ENCODE data around the gene ADAMTSL3.
A peak's percentile ranks its signal among the peaks of the same experiment; 100 is the strongest.
"Not testable (repeated sequence)": the region's sequence is repeated elsewhere in the genome, so short reads cannot be mapped to it uniquely, and the experiment has no call there.

The ADAMTSL3 gene

GRCh38 chr15:84033793-84034553, 380.1 kb downstream of the ADAMTSL3 start:
- DNase-seq (ENCODE audit: low spot score), result no peak

GRCh38 chr15:84034578-84035398, 380.9 kb downstream of the ADAMTSL3 start:
- DNase-seq (ENCODE audit: low spot score), result no peak

GRCh38 chr15:84035399-84035766, 381.5 kb downstream of the ADAMTSL3 start:
- no peak for DNase-seq (ENCODE audit: low spot score)

DNA sequence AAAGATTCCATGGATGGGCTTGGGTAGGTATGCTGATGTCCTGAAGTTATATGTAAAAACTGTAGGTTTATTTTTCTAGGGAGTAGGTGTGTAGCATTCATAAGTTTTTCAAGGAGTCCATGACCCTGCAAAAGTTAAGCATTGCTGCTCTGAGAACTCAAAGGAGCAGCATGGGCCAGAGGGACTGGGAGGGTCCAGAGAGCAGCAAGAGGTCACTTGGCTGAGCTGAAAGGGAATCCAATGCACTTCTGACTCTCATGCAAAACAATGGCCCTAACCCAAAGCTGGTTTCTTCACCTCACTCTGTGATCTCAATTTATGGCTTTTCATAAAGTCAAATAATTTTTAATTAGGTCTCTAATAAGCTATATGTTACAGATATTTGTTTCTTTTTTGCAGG, 383.4 kb downstream of the ADAMTSL3 start:
- no peak for DNase-seq (ENCODE audit: low spot score)

DNA sequence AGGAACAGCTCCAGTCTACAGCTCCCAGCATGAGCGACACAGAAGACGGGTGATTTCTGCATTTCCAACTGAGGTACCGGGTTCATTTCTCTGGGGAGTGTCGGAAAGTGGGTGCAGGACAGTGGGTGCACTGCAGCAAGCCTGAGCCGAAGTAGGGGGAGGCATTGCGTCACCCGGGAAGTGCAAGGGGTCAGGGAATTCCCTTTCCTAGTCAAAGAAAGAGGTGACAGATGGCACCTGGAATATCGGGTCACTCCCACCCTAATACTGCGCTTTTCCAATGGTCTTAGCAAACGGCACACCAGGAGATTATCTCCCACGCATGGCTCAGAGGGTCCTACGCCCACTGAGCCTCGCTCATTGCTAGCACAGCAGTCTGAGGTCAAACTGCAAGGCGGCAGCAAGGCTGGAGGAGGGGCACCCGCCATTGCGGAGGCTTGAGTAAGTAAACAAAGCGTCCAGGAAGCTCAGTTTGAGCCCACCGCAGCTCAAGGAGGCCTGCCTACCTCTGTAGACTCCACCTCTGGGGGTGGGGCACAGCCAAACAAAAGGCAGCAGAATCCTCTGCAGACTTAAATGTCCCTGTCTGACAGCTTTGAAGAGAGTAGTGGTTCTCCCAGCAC, 388.6 kb downstream of the ADAMTSL3 start:
- peak; percentile 39 for DNase-seq (ENCODE audit: low spot score)

GRCh38 chr15:84046064-84046637, 392.2 kb downstream of the ADAMTSL3 start:
- no peak for DNase-seq (ENCODE audit: low spot score)

- not testable (repeated sequence) for DNase-seq (ENCODE audit: low spot score)
Observed at GRCh38 chr15:84049480-84049879, 395.6 kb downstream of the ADAMTSL3 start.

GRCh38 chr15:84050076-84050475, 396.2 kb downstream of the ADAMTSL3 start:
- DNase-seq (ENCODE audit: low spot score), result no peak

- DNase-seq (ENCODE audit: low spot score), result not testable (repeated sequence)
Observed at GRCh38 chr15:84051146-84051545, 397.2 kb downstream of the ADAMTSL3 start.

DNA sequence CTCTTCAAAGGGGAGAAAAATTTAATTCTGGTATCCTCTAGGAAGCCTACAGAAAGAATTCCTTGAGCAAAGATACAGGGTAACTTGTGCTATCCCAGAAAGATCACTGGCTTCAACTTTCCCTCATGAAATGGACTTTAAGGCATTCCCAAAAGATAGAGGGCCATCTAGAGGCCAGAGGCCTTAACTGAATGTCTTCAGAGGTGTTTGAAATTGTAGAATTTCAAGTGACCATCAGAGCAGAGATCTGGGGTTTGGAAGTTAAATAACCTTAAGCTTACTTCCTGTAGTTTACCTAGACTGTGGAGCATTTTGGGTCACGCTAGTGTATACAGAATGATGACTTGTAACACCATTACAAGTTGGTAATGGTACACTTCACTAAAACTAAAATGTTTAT, 400.6 kb downstream of the ADAMTSL3 start:
- DNase-seq (ENCODE audit: low spot score), result not testable (repeated sequence)

- DNase-seq (ENCODE audit: low spot score), result no peak
Observed at GRCh38 chr15:84057714-84058331, 403.9 kb downstream of the ADAMTSL3 start.

- DNase-seq (ENCODE audit: low spot score), result not testable (repeated sequence)
Observed at GRCh38 chr15:84063674-84064073, 409.8 kb downstream of the ADAMTSL3 start.

GRCh38 chr15:84068674-84069073, 414.8 kb downstream of the ADAMTSL3 start:
- DNase-seq (ENCODE audit: low spot score), result not testable (repeated sequence)

DNA sequence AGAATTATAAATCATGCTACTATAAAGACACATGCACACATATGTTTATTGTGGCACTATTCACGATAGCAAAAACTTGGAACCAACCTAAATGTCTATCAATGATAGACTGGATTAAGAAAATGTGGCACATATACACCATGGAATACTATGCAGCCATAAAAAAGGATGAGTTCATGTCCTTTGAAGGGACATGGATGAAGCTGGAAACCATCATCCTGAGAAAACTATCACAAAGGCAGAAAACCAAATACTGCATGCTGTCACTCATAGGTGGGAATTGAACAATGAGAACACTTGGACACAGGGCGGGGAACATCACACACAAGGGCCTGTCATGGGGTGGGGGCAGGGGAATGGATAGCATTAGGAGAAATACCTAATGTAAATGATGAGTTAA, 424.1 kb downstream of the ADAMTSL3 start:
- not testable (repeated sequence) for DNase-seq (ENCODE audit: low spot score)

- peak; percentile 41 for DNase-seq (ENCODE audit: low spot score)
Observed at GRCh38 chr15:84079325-84079884, 425.5 kb downstream of the ADAMTSL3 start.

DNA sequence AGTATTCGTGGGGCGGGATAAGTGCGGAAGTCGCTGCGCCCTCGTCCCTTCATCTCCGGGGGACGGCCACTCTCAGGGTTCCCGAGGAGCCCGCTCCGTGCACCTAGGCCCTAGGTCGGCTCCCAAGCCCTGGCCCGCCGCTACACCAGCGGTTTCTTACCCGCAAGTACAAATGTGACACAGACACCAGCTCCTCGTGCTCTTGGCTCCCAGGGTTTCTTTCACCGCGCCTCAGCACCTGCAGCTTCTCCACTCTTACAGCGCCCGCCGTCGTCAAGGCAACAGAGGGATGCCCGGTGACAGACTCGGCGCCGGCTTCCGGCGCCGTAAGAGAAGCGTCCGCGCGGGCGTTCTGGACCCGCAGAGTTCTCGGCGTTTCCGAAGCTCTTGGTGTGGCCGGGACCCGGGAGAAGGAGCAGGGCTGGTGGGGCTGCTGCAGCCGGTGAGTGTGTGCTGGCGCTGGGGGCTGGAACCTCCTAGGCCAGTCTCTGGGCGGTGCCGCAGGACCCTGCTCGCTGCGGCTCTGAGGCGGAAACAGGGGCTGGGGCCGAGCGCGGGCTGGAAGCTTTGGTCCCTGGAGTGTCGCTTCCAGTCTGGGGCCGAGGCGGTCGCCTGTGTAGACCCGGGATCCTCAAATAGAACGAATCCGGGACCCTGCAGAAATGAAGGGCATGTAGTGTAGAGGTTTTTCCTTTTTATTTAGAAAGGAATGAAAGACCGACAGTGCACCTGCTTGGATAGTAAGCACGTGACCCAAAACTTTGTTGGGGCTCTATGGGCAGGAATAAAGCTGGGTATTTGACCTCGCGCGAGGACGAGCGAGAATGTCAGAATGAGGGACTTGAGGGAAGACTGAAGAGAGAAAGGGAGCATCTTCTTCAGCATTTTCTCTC, 426.2 kb downstream of the ADAMTSL3 start:
- DNase-seq (ENCODE audit: low spot score), result peak; percentile 81

DNA sequence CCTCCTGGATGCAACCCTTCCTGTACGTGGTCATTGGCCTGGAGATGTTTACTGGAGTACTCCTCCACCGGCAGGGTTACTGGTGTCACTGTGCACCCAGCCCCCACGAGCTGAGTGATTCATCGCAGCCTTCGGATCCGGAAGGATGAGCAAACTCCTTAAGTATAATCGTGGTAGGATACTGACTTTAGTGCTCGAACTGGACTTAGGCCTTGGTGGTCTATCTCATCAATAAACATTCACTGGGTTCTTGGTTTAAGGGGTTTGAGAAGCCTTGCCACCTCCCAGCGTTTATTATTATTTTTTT, 426.8 kb downstream of the ADAMTSL3 start:
- not testable (repeated sequence) for DNase-seq (ENCODE audit: low spot score)

- DNase-seq (ENCODE audit: low spot score), result no peak
Observed at GRCh38 chr15:84081391-84082168, 427.7 kb downstream of the ADAMTSL3 start.

DNA sequence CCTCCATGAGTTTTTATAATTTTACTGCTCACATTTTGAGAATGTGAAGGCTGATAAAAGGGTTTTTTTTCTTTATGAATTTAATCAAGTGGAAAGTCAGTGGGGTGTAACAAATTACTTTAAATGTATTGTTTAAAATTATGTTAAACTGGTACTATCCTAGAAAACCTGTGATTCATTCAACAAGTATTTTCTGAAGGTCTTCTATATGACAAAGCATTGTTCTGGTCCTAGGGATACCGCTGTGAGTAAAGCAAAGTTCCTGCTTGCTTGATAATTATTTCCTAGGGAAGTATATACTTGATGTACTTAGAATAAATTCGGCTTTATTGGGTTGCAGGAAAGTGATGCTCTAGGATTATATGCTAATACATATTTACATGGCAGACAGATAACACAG, 428.8 kb downstream of the ADAMTSL3 start:
- no peak for DNase-seq (ENCODE audit: low spot score)

DNA sequence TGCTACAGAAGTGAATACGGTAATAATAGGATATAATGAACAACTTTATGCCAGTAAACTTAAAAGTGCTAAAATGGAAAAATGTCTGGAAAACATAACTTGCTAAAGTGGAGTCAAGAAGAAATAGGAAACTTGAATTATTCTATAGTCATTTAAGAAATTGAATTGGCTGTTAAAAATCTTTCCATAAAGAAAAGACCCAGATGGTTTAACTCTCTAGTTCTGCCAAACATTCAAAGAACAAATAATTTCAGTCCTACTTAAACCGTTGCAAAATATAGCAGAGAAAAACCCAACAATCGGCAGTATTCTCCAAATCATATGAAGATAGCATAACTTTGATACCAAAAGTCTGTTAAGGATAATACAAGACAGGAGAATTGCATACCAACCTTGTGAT, 432.1 kb downstream of the ADAMTSL3 start:
- not testable (repeated sequence) for DNase-seq (ENCODE audit: low spot score)

Data from SK-N-DZ (cell line).